IMR-90 (cell line): ENCODE results near the gene RABL2A. TPM values are rescaled to one million over a fixed set of nuclear protein-coding genes. Genes with fewer than 3 reads are reported as not detected.
"Not testable (repeated sequence)": the region's sequence is repeated elsewhere in the genome, so short reads cannot be mapped to it uniquely, and the experiment has no call there.

Experiments
- ATAC-seq: fragments of 200-7000 bp; cut with Tn5 transposase; 2 replicates; pipeline ENCODE4 v1.9.1; 2020; ENCODE audit warnings: low read depth, mild to moderate bottlenecking, moderate library complexity
- BruUV-seq: library from RNA; stranded (reverse); fragments of 400-500 nt; replicated peaks from 2 replicates; lab custom pipeline; 2021; lab: Mats Ljungman, UMichigan
- CTCF ChIA-PET: fragments of 300-600 bp; formaldehyde crosslinking; extraction: SDS; loops from one replicate; lab custom pipeline; 2021; ENCODE audit warnings: antibody characterized with exemption; lab: Yijun Ruan, JAX
- POLR2A ChIA-PET: fragments of 300-600 bp; sonication (Branson Sonifier 250); formaldehyde crosslinking; loops from one replicate; lab custom pipeline; 2022; ENCODE audit warnings: antibody characterized with exemption; ENCODE audit not compliant: unreplicated experiment; lab: Charles Lee
- DNase-seq: peaks from one replicate; pipeline ENCODE4 v3.0.0; 2013
- H2AFZ ChIP-seq: replicated peaks from 2 replicates; pipeline ENCODE3; 2013; ENCODE audit warnings: low read length, mild to moderate bottlenecking; ENCODE audit not compliant: poor library complexity
- H2AK5ac ChIP-seq: 2 replicates; pipeline ENCODE4 v1.6.1; 2013; ENCODE audit warnings: low read depth, low read length, inconsistent platforms
- H2AK9ac ChIP-seq: replicated peaks from 2 replicates; pipeline ENCODE3; 2013; ENCODE audit warnings: mild to moderate bottlenecking, low read depth, low read length, moderate library complexity; ENCODE audit not compliant: poor library complexity
- H2BK120ac ChIP-seq: 2 replicates; pipeline ENCODE4 v1.6.1; 2013; ENCODE audit warnings: low read depth, low read length, inconsistent platforms
- H2BK15ac ChIP-seq: 3 replicates; pipeline ENCODE4 v1.6.1; 2013; ENCODE audit warnings: low read depth, low read length, inconsistent platforms
- H2BK20ac ChIP-seq: 2 replicates; pipeline ENCODE4 v1.6.1; 2013; ENCODE audit warnings: low read depth, mild to moderate bottlenecking, inconsistent platforms, low read length, moderate library complexity
- H2BK5ac ChIP-seq: 2 replicates; pipeline ENCODE4 v1.6.1; 2013; ENCODE audit warnings: mild to moderate bottlenecking, low read depth, low read length, inconsistent platforms; ENCODE audit not compliant: poor library complexity, severe bottlenecking
- H3K14ac ChIP-seq: replicated peaks from 2 replicates; pipeline ENCODE4 v1.6.1; 2013; ENCODE audit warnings: low read depth, low read length, inconsistent platforms
- H3K18ac ChIP-seq: 2 replicates; pipeline ENCODE4 v1.6.1; 2013; ENCODE audit warnings: low read depth, low read length, control low read depth
- H3K23ac ChIP-seq: 2 replicates; pipeline ENCODE4 v1.6.1; 2013; ENCODE audit warnings: low read depth, low read length, inconsistent platforms
- H3K27ac ChIP-seq: 2 replicates; pipeline ENCODE4 v1.5.1; 2013; ENCODE audit warnings: mild to moderate bottlenecking, control low read depth, low read length; ENCODE audit not compliant: insufficient read depth
- H3K27me3 ChIP-seq: 2 replicates; pipeline ENCODE4 v1.6.1; 2013; ENCODE audit warnings: low read length; ENCODE audit not compliant: control insufficient read depth, insufficient read depth
- H3K36me3 ChIP-seq: 2 replicates; pipeline ENCODE4 v1.6.1; 2013; ENCODE audit warnings: low read length, mixed read lengths; ENCODE audit not compliant: control insufficient read depth, insufficient read depth
- H3K4ac ChIP-seq: 2 replicates; pipeline ENCODE4 v1.6.1; 2013; ENCODE audit warnings: low read depth, low read length, inconsistent platforms
- H3K4me1 ChIP-seq: 2 replicates; pipeline ENCODE4 v1.6.1; 2013; ENCODE audit warnings: low read length, mixed read lengths; ENCODE audit not compliant: control insufficient read depth, insufficient read depth
- H3K4me2 ChIP-seq: 2 replicates; pipeline ENCODE4 v1.6.1; 2013; ENCODE audit warnings: low read depth, mild to moderate bottlenecking, control low read depth, low read length, moderate library complexity
- H3K4me3 ChIP-seq: 2 replicates; pipeline ENCODE4 v1.5.1; 2013; ENCODE audit warnings: low read depth, mild to moderate bottlenecking, control low read depth, low read length, moderate library complexity; ENCODE audit not compliant: insufficient read depth
- H3K56ac ChIP-seq: 2 replicates; pipeline ENCODE4 v1.6.1; 2013; ENCODE audit warnings: low read length, inconsistent platforms; ENCODE audit not compliant: insufficient read depth; ENCODE audit errors: extremely low read depth
- H3K79me1 ChIP-seq, 2 experiments: 2 replicates each; pipeline ENCODE4 v1.6.1; 2013; ENCODE audit warnings: low read length in 2 of 2, inconsistent platforms in 1 of 2, low read depth in 1 of 2
- H3K9ac ChIP-seq: 2 replicates; pipeline ENCODE4 v1.6.1; 2013; ENCODE audit warnings: low read depth, low read length, control low read depth
- H3K9me1 ChIP-seq: 2 replicates; pipeline ENCODE4 v1.6.1; 2013; ENCODE audit warnings: low read length, inconsistent platforms; ENCODE audit not compliant: insufficient read depth
- H3K9me3 ChIP-seq: 2 replicates; pipeline ENCODE4 v1.6.1; 2013; ENCODE audit warnings: low read length; ENCODE audit not compliant: control insufficient read depth, insufficient read depth
- H4K20me1 ChIP-seq: 2 replicates; pipeline ENCODE4 v1.6.1; 2013; ENCODE audit warnings: low read length, inconsistent platforms; ENCODE audit not compliant: insufficient read depth
- H4K5ac ChIP-seq: 2 replicates; pipeline ENCODE4 v1.6.1; 2013; ENCODE audit warnings: mild to moderate bottlenecking, low read depth, low read length, control low read depth
- H4K8ac ChIP-seq, 2 experiments: 2 replicates each; pipeline ENCODE4 v1.6.1; 2013; ENCODE audit warnings: low read depth in 2 of 2, low read length in 2 of 2, control low read depth in 1 of 2, inconsistent platforms in 1 of 2
- H4K91ac ChIP-seq: 2 replicates; pipeline ENCODE4 v1.6.1; 2013; ENCODE audit warnings: low read depth, low read length, inconsistent platforms; ENCODE audit not compliant: insufficient read depth
- FOS ChIP-seq: fragments of 150-350 bp; IDR thresholded peaks from 2 replicates; pipeline ENCODE4 v1.6.1; 2016; ENCODE audit warnings: low read depth, low read length
- RCOR1 ChIP-seq: IDR thresholded peaks from 2 replicates; pipeline ENCODE4 v1.6.1; 2012; ENCODE audit warnings: mild to moderate bottlenecking, low read length, improper control_type of control experiment; ENCODE audit not compliant: insufficient replicate concordance
- WGBS, 2 experiments: methylation state at CpG; one replicate each; pipeline versions ENCODE4 v1.1.5 to v1.1.7; 2013; ENCODE audit warnings: missing lambda C conversion rate in 2 of 2; ENCODE audit not compliant: insufficient read length in 1 of 2; ENCODE audit errors: extremely low coverage in 2 of 2; 5-methylcytosine and 5-hydroxymethylcytosine counted together
- dilution Hi-C: fragments of 300-500 bp; cut with HindIII; formaldehyde crosslinking; loops from one replicate; pipeline ENCODE4 v1.14.3; 2018; ENCODE audit warnings: low sequenced_read_pairs; ENCODE audit not compliant: unreplicated experiment
- in situ Hi-C: fragments of 300-500 bp; cut with MboI; formaldehyde crosslinking; loops from 3 replicates; pipeline ENCODE4 v1.14.3; 2019; ENCODE audit warnings: low sequenced_read_pairs, inconsistent platforms, mixed read lengths
- intact Hi-C: fragments of 100-400 bp; cut with micrococcal nuclease; formaldehyde crosslinking; loops from 2 replicates; pipeline ENCODE4 v1.10.0; 2022
- polyA plus RNA-seq, 3 experiments: library from polyadenylated mRNA; depleted of rRNA; stranded (reverse); fragments of >200 nt; gene quantifications; 2 replicates each; pipeline ENCODE4 v1.2.3, GENCODE V29; 2012; ENCODE audit warnings: low replicate concordance in 1 of 3
- total RNA-seq: library from RNA; depleted of rRNA; stranded (reverse); fragments of >200 nt; gene quantifications from 2 replicates; pipeline ENCODE4 v1.2.3, GENCODE V29; 2012

The RABL2A gene
- total and polyA plus RNA-seq, 2 of the 4 experiments (the other 2 are of a cell fraction): 3.9 to 11.0 TPM

- H4K20me1 ChIP-seq: no peaks in the 10 kb centered on the region
- in situ Hi-C loops: no loop called here
- no peaks in the 10 kb centered on the region for H3K9me1 ChIP-seq
- no peak overlapping the region for H3K9ac ChIP-seq
- ATAC-seq (peak; percentile 90), DNase-seq (peak; percentile 74)
- no peak overlapping the region for H3K56ac ChIP-seq
- H2BK15ac ChIP-seq: no peak overlapping the region
- peaks cover 3% of the 10 kb centered on the region; the same call in 1 of the 2 replicates for H3K4me1 ChIP-seq
- H3K14ac ChIP-seq: no peak overlapping the region
- H4K5ac ChIP-seq: no peak overlapping the region
- H3K9me3 ChIP-seq: no peaks in the 10 kb centered on the region
- POLR2A ChIA-PET: no interaction called here
- no peak overlapping the region for H3K4me3 ChIP-seq
- no peak overlapping the region for H3K4me2 ChIP-seq
- intact Hi-C loops: no loop called here
- H4K91ac ChIP-seq: no peak overlapping the region
- no peak overlapping the region for H2BK5ac ChIP-seq
- no peak overlapping the region for H4K8ac ChIP-seq
- no peaks in the 10 kb centered on the region for H3K79me1 ChIP-seq
- dilution Hi-C loops: no loop called here
- no peaks in the 10 kb centered on the region for H3K27me3 ChIP-seq
- no peak overlapping the region for H2AK9ac ChIP-seq
- no peak overlapping the region for H2AFZ ChIP-seq
- no peak overlapping the region for H2BK120ac ChIP-seq
- H2BK20ac ChIP-seq: no peak overlapping the region
- H3K27ac ChIP-seq: no peak overlapping the region
- BruUV-seq: no TSS peak
- no peak overlapping the region for H3K18ac ChIP-seq
- no peak overlapping the region for H2AK5ac ChIP-seq
- no peaks in the 10 kb centered on the region for H3K36me3 ChIP-seq
- 100% methylated on average over 1 of the region's 2 CpGs; no CpG with 5 or more reads in 1 of the 2 experiments for WGBS, 2 experiments
- CTCF ChIA-PET: no interaction called here
- TF ChIP-seq RCOR1: no peak
- TF ChIP-seq FOS: no peak
- H3K4ac ChIP-seq: no peak overlapping the region
- H3K23ac ChIP-seq: no peak overlapping the region
Measured at GRCh38 chr2:113686537-113686936, 59.5 kb downstream of the RABL2A start.

DNA sequence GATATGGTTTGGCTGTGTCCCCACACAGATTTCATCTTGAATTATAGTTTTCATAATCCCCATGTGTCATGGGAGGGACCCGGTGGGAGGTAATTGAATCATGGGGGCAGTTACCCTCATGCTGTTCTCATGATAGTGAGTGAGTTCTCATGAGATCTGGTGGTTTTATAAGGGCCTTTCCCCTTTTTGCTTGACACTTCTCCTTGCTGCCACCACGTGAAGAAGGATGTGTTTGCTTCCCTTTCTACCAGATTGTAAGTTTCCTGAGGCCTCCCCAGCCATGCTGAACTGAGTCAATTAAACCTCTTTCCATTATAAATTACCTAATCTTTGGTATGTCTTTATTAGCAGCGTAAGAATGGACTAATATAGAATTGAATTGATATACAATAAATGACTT is 63.8 kb downstream of the RABL2A start:
- H3K56ac ChIP-seq, H2BK15ac ChIP-seq, H3K18ac ChIP-seq, CTCF ChIA-PET, H3K4me3 ChIP-seq, H2BK20ac ChIP-seq, DNase-seq, H4K8ac ChIP-seq, H3K23ac ChIP-seq, H3K27me3 ChIP-seq, in situ Hi-C loops, intact Hi-C loops, H2AK5ac ChIP-seq, H3K4me2 ChIP-seq, H3K9me1 ChIP-seq, H3K14ac ChIP-seq, dilution Hi-C loops, H3K79me1 ChIP-seq, H3K36me3 ChIP-seq, BruUV-seq, H2AK9ac ChIP-seq, H3K4ac ChIP-seq, H3K9me3 ChIP-seq, H4K20me1 ChIP-seq, H3K27ac ChIP-seq, H2AFZ ChIP-seq, H2BK5ac ChIP-seq, H4K91ac ChIP-seq, H3K9ac ChIP-seq, H2BK120ac ChIP-seq, H3K4me1 ChIP-seq, ATAC-seq, H4K5ac ChIP-seq: not testable (repeated sequence)
- POLR2A ChIA-PET: interaction anchor here (1.0 kb wide), 1 partner anchor 161 kb away, joined by 3 read pairs; no protein-coding TSS in a partner anchor
- WGBS, 2 experiments: no CpG with 5 or more reads among the region's 3 CpGs
